Progenitor cell of endocrine pancreas (in vitro differentiated cells): ENCODE measurements around the gene IGFALS. TPM values are rescaled to one million over a fixed set of nuclear protein-coding genes. Genes with fewer than 3 reads are reported as not detected.

Source experiments
- DNase-seq: peaks from one replicate; pipeline ENCODE4 v3.0.0; 2021; ENCODE audit warnings: low spot score; ENCODE audit not compliant: unreplicated experiment
- H3K27ac Mint-ChIP-seq: 2 replicates; pipeline ENCODE4 v1.8.0; 2021; ENCODE audit warnings: mild to moderate bottlenecking, moderate library complexity, mixed read lengths
- H3K27me3 Mint-ChIP-seq: 2 replicates; pipeline ENCODE4 v1.8.0; 2021; ENCODE audit warnings: mixed read lengths
- H3K36me3 Mint-ChIP-seq: 2 replicates; pipeline ENCODE4 v1.8.0; 2022; ENCODE audit warnings: mixed read lengths; ENCODE audit not compliant: insufficient read depth
- H3K4me1 Mint-ChIP-seq: 2 replicates; pipeline ENCODE4 v1.8.0; 2021; ENCODE audit warnings: low read depth, mixed read lengths
- H3K4me3 Mint-ChIP-seq: 2 replicates; pipeline ENCODE4 v1.8.0; 2021; ENCODE audit warnings: low read depth, mild to moderate bottlenecking, moderate library complexity, mixed read lengths
- H3K9me3 Mint-ChIP-seq: 2 replicates; pipeline ENCODE4 v1.8.0; 2021; ENCODE audit warnings: low read depth, mixed read lengths
- total RNA-seq: library from RNA; stranded (reverse); gene quantifications from 2 replicates; pipeline ENCODE4 v1.2.1, GENCODE V29; 2021
- TF ChIP-seq, protein P1 (sequence below): fragments of 200-600 bp; sonication (generic); IDR thresholded peaks from one replicate; pipeline ENCODE4 v1.5.0; 2021; ENCODE audit warnings: antibody characterized with exemption, mild to moderate bottlenecking; ENCODE audit not compliant: unreplicated experiment

The IGFALS gene
- total RNA-seq, 1 donor from 2014 or later = 1.2 TPM

DNA sequence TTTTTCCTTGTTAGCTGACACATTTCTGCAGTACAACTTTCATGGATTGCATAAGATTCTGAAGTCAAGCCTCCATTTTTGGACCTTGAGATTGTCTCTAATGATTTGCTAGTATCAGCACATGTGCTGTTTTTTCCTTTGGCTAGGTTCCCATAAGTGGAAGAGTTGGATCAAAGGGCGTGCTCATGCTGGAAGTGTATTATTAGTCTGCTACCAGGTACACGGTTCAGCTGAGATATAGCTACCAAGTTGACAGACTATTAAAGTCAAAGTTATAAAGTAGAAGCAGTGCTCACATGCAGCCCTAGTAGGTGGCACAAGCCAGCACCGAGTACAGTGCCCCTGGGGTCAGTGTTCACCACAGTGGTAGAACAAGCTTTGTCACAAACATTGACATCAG is 36.7 kb upstream of the IGFALS start:
- Mint-ChIP-seq H3K4me3 (no peak overlapping the region), H3K27ac (no peak overlapping the region)

DNA sequence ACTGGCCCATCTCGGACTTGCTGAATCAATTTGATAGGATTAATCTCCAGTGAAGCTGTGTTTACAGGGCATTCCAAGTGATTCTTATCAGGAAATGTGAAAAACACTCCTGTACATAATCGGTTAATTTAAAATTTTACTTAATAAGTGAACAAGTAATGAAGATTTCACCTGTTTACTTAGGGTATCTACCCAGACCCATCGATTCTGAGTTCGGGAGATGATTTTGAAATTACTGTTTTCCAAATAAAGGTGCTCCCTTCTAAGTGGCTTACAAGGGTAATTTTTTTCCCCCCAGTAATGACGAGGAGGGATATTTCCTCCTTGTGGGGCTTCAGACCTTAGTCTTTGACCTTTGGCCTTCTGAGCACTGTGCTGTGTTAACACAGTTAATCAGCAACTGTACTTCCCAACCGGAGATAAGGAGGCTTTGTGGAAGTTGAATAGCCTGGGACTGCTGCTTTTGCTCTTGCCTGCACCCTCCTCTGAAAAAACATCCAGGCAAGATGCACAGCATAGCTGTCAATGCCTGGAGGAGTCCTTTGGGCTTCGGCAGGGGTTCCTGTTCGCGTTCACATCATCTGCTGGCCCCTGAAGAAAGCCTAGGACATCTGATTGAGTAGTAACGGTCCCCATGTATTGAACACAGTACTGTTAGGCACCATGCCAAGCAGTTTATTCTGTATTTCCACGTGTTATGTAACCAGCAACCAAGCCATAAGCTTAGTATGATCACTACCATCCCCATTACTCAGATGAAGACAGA is 35.3 kb upstream of the IGFALS start:
- peaks cover 33% of the 10 kb centered on the region for H3K4me1 Mint-ChIP-seq
- peak overlapping the region; percentile 91 for H3K27ac Mint-ChIP-seq
- TF ChIP-seq, protein P1, sequence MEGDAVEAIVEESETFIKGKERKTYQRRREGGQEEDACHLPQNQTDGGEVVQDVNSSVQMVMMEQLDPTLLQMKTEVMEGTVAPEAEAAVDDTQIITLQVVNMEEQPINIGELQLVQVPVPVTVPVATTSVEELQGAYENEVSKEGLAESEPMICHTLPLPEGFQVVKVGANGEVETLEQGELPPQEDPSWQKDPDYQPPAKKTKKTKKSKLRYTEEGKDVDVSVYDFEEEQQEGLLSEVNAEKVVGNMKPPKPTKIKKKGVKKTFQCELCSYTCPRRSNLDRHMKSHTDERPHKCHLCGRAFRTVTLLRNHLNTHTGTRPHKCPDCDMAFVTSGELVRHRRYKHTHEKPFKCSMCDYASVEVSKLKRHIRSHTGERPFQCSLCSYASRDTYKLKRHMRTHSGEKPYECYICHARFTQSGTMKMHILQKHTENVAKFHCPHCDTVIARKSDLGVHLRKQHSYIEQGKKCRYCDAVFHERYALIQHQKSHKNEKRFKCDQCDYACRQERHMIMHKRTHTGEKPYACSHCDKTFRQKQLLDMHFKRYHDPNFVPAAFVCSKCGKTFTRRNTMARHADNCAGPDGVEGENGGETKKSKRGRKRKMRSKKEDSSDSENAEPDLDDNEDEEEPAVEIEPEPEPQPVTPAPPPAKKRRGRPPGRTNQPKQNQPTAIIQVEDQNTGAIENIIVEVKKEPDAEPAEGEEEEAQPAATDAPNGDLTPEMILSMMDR = no peak
- no peak for DNase-seq
- peaks cover 1% of the 10 kb centered on the region for H3K36me3 Mint-ChIP-seq
- H3K4me3 Mint-ChIP-seq = peak overlapping the region; percentile 94
- H3K27me3 Mint-ChIP-seq = no peaks in the 10 kb centered on the region
- no peaks in the 10 kb centered on the region for H3K9me3 Mint-ChIP-seq

More for the DNA sequence above, 36.7 kb upstream of the IGFALS start:
- no peaks in the 10 kb centered on the region for H3K9me3 Mint-ChIP-seq
- DNase-seq = no peak
- peaks cover 30% of the 10 kb centered on the region for H3K4me1 Mint-ChIP-seq
- TF ChIP-seq, protein P1 = no peak
- H3K27me3 Mint-ChIP-seq = no peaks in the 10 kb centered on the region
- H3K36me3 Mint-ChIP-seq = peaks cover 1% of the 10 kb centered on the region

DNA sequence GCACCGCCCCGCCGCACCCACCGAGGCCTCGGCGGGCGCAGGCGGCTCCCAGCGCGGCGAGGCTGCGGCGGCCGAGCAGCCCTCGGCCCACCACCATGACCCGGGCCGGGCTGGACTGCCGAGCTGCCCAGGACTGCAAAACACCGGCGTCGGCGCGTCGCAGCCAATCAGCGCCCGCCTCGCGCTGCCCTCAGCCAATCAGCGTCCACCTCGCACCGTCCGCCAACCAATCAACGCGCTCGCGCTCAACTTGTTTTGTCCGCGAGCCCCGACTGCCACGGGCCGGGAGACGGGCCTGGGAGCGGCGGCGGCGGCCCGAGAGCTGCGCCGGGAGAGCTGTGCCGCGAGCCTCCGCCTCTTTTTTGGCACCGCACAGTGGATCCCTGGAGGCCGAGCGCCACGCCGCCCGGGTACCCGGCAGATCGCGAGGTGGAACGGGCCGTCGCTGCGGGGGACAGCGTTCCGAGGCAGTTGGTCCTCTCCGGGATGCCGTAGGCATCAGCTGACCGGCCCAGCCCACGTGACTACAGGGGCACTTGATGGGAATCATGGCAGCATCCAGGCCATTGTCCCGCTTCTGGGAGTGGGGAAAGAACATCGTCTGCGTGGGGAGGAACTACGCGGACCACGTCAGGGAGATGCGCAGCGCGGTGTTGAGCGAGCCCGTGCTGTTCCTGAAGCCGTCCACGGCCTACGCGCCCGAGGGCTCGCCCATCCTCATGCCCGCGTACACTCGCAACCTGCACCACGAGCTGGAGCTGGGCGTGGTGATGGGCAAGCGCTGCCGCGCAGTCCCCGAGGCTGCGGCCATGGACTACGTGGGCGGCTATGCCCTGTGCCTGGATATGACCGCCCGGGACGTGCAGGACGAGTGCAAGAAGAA is 33.4 kb upstream of the IGFALS start, which contains the start of the genes FAHD1 and HAGH:
TSS of gene FAHD1 (plus strand) at position 516 of the 883 bp plus-strand sequence. CDS start at position 549, 33 bp downstream.
TSS of gene HAGH (minus strand) at position 135 of the 883 bp plus-strand sequence. CDS start at position 97, 38 bp downstream.
- Mint-ChIP-seq H3K27ac (peak within 1 kb of the TSS; percentile 88), H3K27me3 (no peaks in the 10 kb centered on the region), H3K9me3 (no peaks in the 10 kb centered on the region), H3K4me1 (peaks cover 31% of the 10 kb centered on the region), H3K4me3 (peak within 1 kb of the TSS; percentile 94), H3K36me3 (no peaks in the 10 kb centered on the region)
- TF ChIP-seq, protein P1 = no peak
- DNase-seq = peak; percentile 90

DNA sequence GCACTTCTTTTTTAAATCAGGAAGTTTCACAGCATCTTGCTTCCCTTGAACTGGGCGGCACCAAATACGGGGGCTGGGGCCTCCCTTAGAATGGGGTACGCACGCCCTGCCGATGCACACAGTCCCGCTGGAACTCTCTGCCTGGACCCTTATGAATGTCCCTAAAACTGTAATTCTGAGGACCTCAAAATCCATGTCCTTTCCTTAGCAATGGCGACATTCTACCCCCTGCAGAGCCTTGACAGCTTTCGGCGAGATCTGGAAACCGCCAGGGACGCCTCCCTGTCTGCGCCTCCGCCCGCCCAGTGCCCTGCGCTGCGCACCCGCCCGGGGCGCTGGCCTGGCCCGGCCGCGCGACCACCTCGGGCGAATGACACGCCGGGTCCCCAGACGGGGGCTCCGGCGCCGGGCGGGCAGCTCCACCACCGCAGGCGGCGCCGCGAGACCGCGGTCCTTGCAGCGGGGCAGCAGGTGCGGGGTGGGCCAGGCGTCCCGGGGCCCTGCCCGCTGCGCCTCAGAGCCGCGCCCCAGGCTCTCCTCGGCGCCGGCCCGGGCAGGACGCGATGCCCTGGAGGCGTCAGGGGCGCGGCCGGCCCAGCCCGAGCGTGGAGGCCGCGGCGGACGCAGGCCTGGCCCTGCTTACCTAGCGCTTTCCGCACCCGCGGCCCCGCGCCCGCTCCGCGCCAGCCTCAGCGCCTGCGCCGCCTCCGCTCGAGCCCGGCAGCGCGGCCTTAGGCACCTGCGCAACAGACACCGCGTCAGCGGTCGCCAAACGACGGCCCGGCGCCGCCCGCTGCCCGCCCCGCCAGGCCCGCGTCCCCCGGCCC is 32.6 kb upstream of the IGFALS start:
- Mint-ChIP-seq H3K36me3 (no peaks in the 10 kb centered on the region), H3K9me3 (no peaks in the 10 kb centered on the region), H3K27me3 (no peaks in the 10 kb centered on the region), H3K4me1 (peaks cover 31% of the 10 kb centered on the region), H3K27ac (peak overlapping the region; percentile 76), H3K4me3 (peak overlapping the region; percentile 71)
- peak; percentile 48 for DNase-seq
- TF ChIP-seq, protein P1 = peak; percentile 32
